HEK293 (cell line): Measurements from ENCODE around the gene TCHP.

Experiments used
- AEBP2 ChIP-seq: fragments of 450-650 bp; formaldehyde crosslinking; IDR thresholded peaks from 2 replicates; pipeline ENCODE4 v1.5.1; 2016; ENCODE audit warnings: missing biosample characterization, missing genetic modification characterization, borderline replicate concordance
- CTCF ChIP-seq: fragments of 450-650 bp; formaldehyde crosslinking; IDR thresholded peaks from 2 replicates; pipeline ENCODE4 v1.5.1; 2016; ENCODE audit warnings: missing biosample characterization, missing genetic modification characterization
- HIC1 ChIP-seq: fragments of 450-650 bp; formaldehyde crosslinking; IDR thresholded peaks from 2 replicates; pipeline ENCODE4 v1.5.1; 2016; ENCODE audit warnings: missing biosample characterization, missing genetic modification characterization
- KLF10 ChIP-seq: fragments of 450-650 bp; IDR thresholded peaks from 2 replicates; pipeline ENCODE4 v1.5.1; 2018; ENCODE audit warnings: missing biosample characterization, mild to moderate bottlenecking, missing genetic modification characterization
- MEIS1 ChIP-seq: sonication (generic); formaldehyde crosslinking; IDR thresholded peaks from 2 replicates; pipeline ENCODE4 v1.8.1; 2022; ENCODE audit warnings: missing genetic modification reagents, mild to moderate bottlenecking, borderline replicate concordance
- PBX3 ChIP-seq: sonication (generic); formaldehyde crosslinking; IDR thresholded peaks from 2 replicates; pipeline ENCODE4 v1.8.1; 2022; ENCODE audit warnings: mild to moderate bottlenecking, moderate library complexity, missing genetic modification reagents
- SCRT1 ChIP-seq: fragments of 450-650 bp; formaldehyde crosslinking; IDR thresholded peaks from 2 replicates; pipeline ENCODE4 v1.5.1; 2016; ENCODE audit warnings: missing biosample characterization, missing genetic modification characterization, borderline replicate concordance
- SP3 ChIP-seq: fragments of 450-650 bp; formaldehyde crosslinking; IDR thresholded peaks from 2 replicates; pipeline ENCODE4 v1.5.1; 2016; ENCODE audit warnings: missing biosample characterization, missing genetic modification characterization
- ZBTB44 ChIP-seq: fragments of 450-650 bp; IDR thresholded peaks from 2 replicates; pipeline ENCODE4 v1.5.1; 2018; ENCODE audit warnings: missing biosample characterization, mild to moderate bottlenecking, missing genetic modification characterization
- ZBTB48 ChIP-seq: fragments of 450-650 bp; formaldehyde crosslinking; IDR thresholded peaks from 2 replicates; pipeline ENCODE4 v1.5.1; 2016; ENCODE audit warnings: missing biosample characterization, missing genetic modification characterization
- ZNF114 ChIP-seq: fragments of 450-650 bp; formaldehyde crosslinking; IDR thresholded peaks from 2 replicates; pipeline ENCODE4 v1.5.0; 2017; ENCODE audit warnings: missing biosample characterization, missing genetic modification characterization
- ZNF121 ChIP-seq: fragments of 450-650 bp; formaldehyde crosslinking; IDR thresholded peaks from 2 replicates; pipeline ENCODE4 v1.5.1; 2016; ENCODE audit warnings: missing biosample characterization, missing genetic modification characterization
- ZNF133 ChIP-seq: fragments of 450-650 bp; formaldehyde crosslinking; IDR thresholded peaks from 2 replicates; pipeline ENCODE4 v1.5.1; 2016; ENCODE audit warnings: missing biosample characterization, missing genetic modification characterization
- ZNF18 ChIP-seq: fragments of 450-650 bp; formaldehyde crosslinking; IDR thresholded peaks from 2 replicates; pipeline ENCODE4 v1.5.1; 2016; ENCODE audit warnings: missing biosample characterization, missing genetic modification characterization
- ZNF184 ChIP-seq: fragments of 450-650 bp; IDR thresholded peaks from 2 replicates; pipeline ENCODE4 v1.5.1; 2018; ENCODE audit warnings: missing biosample characterization, mild to moderate bottlenecking, missing genetic modification characterization
- ZNF311 ChIP-seq: fragments of 450-650 bp; formaldehyde crosslinking; IDR thresholded peaks from 2 replicates; pipeline ENCODE4 v1.5.1; 2017; ENCODE audit warnings: missing biosample characterization, missing genetic modification characterization, borderline replicate concordance
- ZNF391 ChIP-seq: fragments of 450-650 bp; formaldehyde crosslinking; IDR thresholded peaks from 2 replicates; pipeline ENCODE4 v1.5.1; 2016; ENCODE audit warnings: low read depth, missing biosample characterization, missing genetic modification characterization, borderline replicate concordance
- ZNF398 ChIP-seq: fragments of 450-650 bp; formaldehyde crosslinking; IDR thresholded peaks from 2 replicates; pipeline ENCODE4 v1.5.1; 2017; ENCODE audit warnings: missing biosample characterization, missing genetic modification characterization
- ZNF571 ChIP-seq: fragments of 450-650 bp; formaldehyde crosslinking; IDR thresholded peaks from 2 replicates; pipeline ENCODE4 v1.5.0; 2017; ENCODE audit warnings: missing biosample characterization, missing genetic modification characterization
- ZNF580 ChIP-seq: fragments of 450-650 bp; formaldehyde crosslinking; IDR thresholded peaks from 2 replicates; pipeline ENCODE4 v1.5.1; 2016; ENCODE audit warnings: missing biosample characterization, missing genetic modification characterization
- ZNF610 ChIP-seq: fragments of 450-650 bp; formaldehyde crosslinking; IDR thresholded peaks from 2 replicates; pipeline ENCODE4 v1.5.1; 2016; ENCODE audit warnings: missing biosample characterization, missing genetic modification characterization, borderline replicate concordance
- ZNF621 ChIP-seq: fragments of 450-650 bp; formaldehyde crosslinking; IDR thresholded peaks from 2 replicates; pipeline ENCODE4 v1.5.1; 2017; ENCODE audit warnings: missing biosample characterization, missing genetic modification characterization
- ZNF664 ChIP-seq: fragments of 450-650 bp; formaldehyde crosslinking; IDR thresholded peaks from 2 replicates; pipeline ENCODE4 v1.5.1; 2016; ENCODE audit warnings: missing biosample characterization, missing genetic modification characterization
- ZNF701 ChIP-seq: fragments of 450-650 bp; formaldehyde crosslinking; IDR thresholded peaks from 2 replicates; pipeline ENCODE4 v1.5.1; 2016; ENCODE audit warnings: missing biosample characterization, missing genetic modification characterization
- ZNF704 ChIP-seq: fragments of 450-650 bp; formaldehyde crosslinking; IDR thresholded peaks from 2 replicates; pipeline ENCODE4 v1.5.1; 2016; ENCODE audit warnings: missing biosample characterization, missing genetic modification characterization
- ZNF76 ChIP-seq: fragments of 450-650 bp; formaldehyde crosslinking; IDR thresholded peaks from 2 replicates; pipeline ENCODE4; 2016; ENCODE audit warnings: low read depth, missing biosample characterization, missing genetic modification characterization, borderline replicate concordance
- ZNF777 ChIP-seq: fragments of 450-650 bp; formaldehyde crosslinking; IDR thresholded peaks from 2 replicates; pipeline ENCODE4 v1.5.1; 2017; ENCODE audit warnings: missing biosample characterization, missing genetic modification characterization, borderline replicate concordance

The TCHP gene

GRCh38 chr12:109939504-109939903 is 39.4 kb downstream of the TCHP start (continued):
- peak; percentile 90 for TF ChIP-seq ZNF664 (tag by site-specific recombination)
- no peak for TF ChIP-seq ZNF398 (tag by site-specific recombination)
- no peak for TF ChIP-seq ZNF391
- no peak for TF ChIP-seq ZNF621
- 0 out of 2 replicates have a peak, but pooled peaks have one; percentile 15 for TF ChIP-seq ZNF18 (tag by site-specific recombination)
- no peak for TF ChIP-seq ZNF777 (tag by site-specific recombination)
- TF ChIP-seq SCRT1 (tag by site-specific recombination): no peak
- TF ChIP-seq ZNF704 (tag by site-specific recombination): no peak
- TF ChIP-seq ZNF701 (tag by site-specific recombination): no peak
- no peak for TF ChIP-seq PBX3 (CRISPR knock-in tag)
- no peak for TF ChIP-seq ZNF133 (tag by site-specific recombination)
- TF ChIP-seq ZNF610 (tag by site-specific recombination): no peak
- TF ChIP-seq ZNF580 (tag by site-specific recombination): peak; percentile 66; the same call in 1 of the 2 replicates
- 0 out of 2 replicates have a peak, but pooled peaks have one; percentile 17 for TF ChIP-seq ZNF121 (tag by site-specific recombination)
- no peak for TF ChIP-seq ZNF76 (tag by site-specific recombination)
- no peak for TF ChIP-seq ZBTB48 (tag by site-specific recombination)
- TF ChIP-seq SP3: peak; percentile 35; the same call in 1 of the 2 replicates
- TF ChIP-seq ZNF311 (tag by site-specific recombination): no peak
- TF ChIP-seq ZNF571 (tag by site-specific recombination): no peak
- TF ChIP-seq KLF10 (tag by site-specific recombination): no peak
- TF ChIP-seq ZNF184 (tag by site-specific recombination): no peak
- TF ChIP-seq HIC1 (tag by site-specific recombination): no peak
- TF ChIP-seq ZBTB44 (tag by site-specific recombination): no peak
- TF ChIP-seq CTCF (tag by site-specific recombination): no peak
- TF ChIP-seq AEBP2 (tag by site-specific recombination): peak; percentile 35; the same call in 1 of the 2 replicates
- no peak for TF ChIP-seq ZNF114 (tag by site-specific recombination)
- no peak for TF ChIP-seq MEIS1 (CRISPR knock-in tag)
